GM12878 (cell line): ENCODE data around the gene TRPM1. TPM values are rescaled to one million over a fixed set of nuclear protein-coding genes. Genes with fewer than 3 reads are reported as not detected.

Source experiments
- microRNA counts: library from miRNA; unstranded; fragments of <30 nt; microRNA quantifications from one replicate; lab custom pipeline; 2016
- microRNA-seq: library from miRNA; unstranded; fragments of <30 nt; microRNA quantifications from one replicate; pipeline ENCODE4, GENCODE V29; 2018
- polyA plus RNA-seq, 11 experiments: library from polyadenylated mRNA; depleted of rRNA in 4 of 11; unstranded in 6 of 11; stranded (reverse) in 5 of 11; fragments of >200 nt; fragmentation: Nextera tagmentation in 4 of 11; fragmentation: Illumina TruSeq in 1 of 11; extraction: Ambion mirVana in 4 of 11; extraction: Trizol in 1 of 11; gene quantifications; 1 replicate in 1 of 11; 2 replicates in 10 of 11; pipeline versions ENCODE4 v1.2.1 to v1.2.3, GENCODE V29; 2011 to 2016; ENCODE audit warnings: inconsistent platforms in 2 of 11, missing spikeins in 2 of 11, low read depth in 1 of 11
- small RNA-seq: library from RNA; depleted of rRNA; stranded (forward); fragments of <200 nt; gene quantifications from one replicate; pipeline ENCODE3, GENCODE V24; 2014
- total RNA-seq, 4 experiments: library from RNA; depleted of rRNA in 3 of 4; stranded (reverse); fragments of >200 nt in 3 of 4; fragmentation: Illumina TruSeq in 1 of 4; extraction: Trizol in 1 of 4; gene quantifications; 2 replicates each; pipeline versions ENCODE4 v1.2.1 to v1.2.3, GENCODE V29; 2013 to 2021

Gene TRPM1
- total and polyA plus RNA-seq, 10 of the 15 experiments (the other 5 are each of a cell fraction or from before 2014, with no cell fraction given): 0.01 to 0.10 (median 0.05) TPM; not detected in 4

MicroRNAs encoded within 50 kb of the gene (microRNA counts, 767-probe panel; counts per million panel counts)
- microRNA hsa-miR-211-5p (lab: Ali Mortazavi, UCI): 55.3 counts per million

Small RNA genes within 50 kb of the gene (microRNA-seq; reads per million reads assigned to microRNA genes)
- gene MIR211: not detected

Small RNA genes within 50 kb of the gene (small RNA-seq; reads per million reads assigned to genes)
- gene MIR211 (not detected), gene RNU6-466P (not detected)

Other genes with a start within 250 kb of the TRPM1 start
- 13.0 and 15.7 TPM in 2 replicates for gene FAN1, start 197.8 kb downstream of the TRPM1 start, total RNA-seq (2014; rRNA removed)
- 11.5 and 12.2 TPM in 2 replicates for gene FAN1, start 197.8 kb downstream of the TRPM1 start, total RNA-seq (2014; rRNA removed; fragmentation: Illumina TruSeq; extraction: Trizol)
- 11.2 and 12.2 TPM in 2 replicates for gene FAN1, start 197.8 kb downstream of the TRPM1 start, total RNA-seq (2021)
- gene FAN1, start 197.8 kb downstream of the TRPM1 start, polyA plus RNA-seq (2011; rRNA removed): 12.9 and 17.1 TPM in 2 replicates
- gene FAN1, start 197.8 kb downstream of the TRPM1 start, polyA plus RNA-seq (2014; fragmentation: Illumina TruSeq; extraction: Trizol): 10.4 and 11.8 TPM in 2 replicates
- gene FAN1, start 197.8 kb downstream of the TRPM1 start, polyA plus RNA-seq (2014; fragmentation: Nextera tagmentation; extraction: Ambion mirVana): 1 to 10 TPM in 1 of 2 experiments, under 1 TPM in 1; 0.55 to 1.0 TPM
- gene FAN1, start 197.8 kb downstream of the TRPM1 start, polyA plus RNA-seq (2014; rRNA removed): 12.5 and 13.8 TPM in 2 replicates
- gene FAN1, start 197.8 kb downstream of the TRPM1 start, polyA plus RNA-seq (2016; fragmentation: Nextera tagmentation; extraction: Ambion mirVana): 10 to 100 TPM; 16.4 to 18.6 TPM
- gene MTMR10, start 110.1 kb downstream of the TRPM1 start, total RNA-seq (2014; rRNA removed): 10.0 and 12.5 TPM in 2 replicates
- gene MTMR10, start 110.1 kb downstream of the TRPM1 start, total RNA-seq (2014; rRNA removed; fragmentation: Illumina TruSeq; extraction: Trizol): 11.9 and 12.1 TPM in 2 replicates
- gene MTMR10, start 110.1 kb downstream of the TRPM1 start, total RNA-seq (2021): 12.5 and 13.6 TPM in 2 replicates
- 11.8 and 13.3 TPM in 2 replicates for gene MTMR10, start 110.1 kb downstream of the TRPM1 start, polyA plus RNA-seq (2011; rRNA removed)
- gene MTMR10, start 110.1 kb downstream of the TRPM1 start, polyA plus RNA-seq (2014; fragmentation: Illumina TruSeq; extraction: Trizol): 11.5 and 13.5 TPM in 2 replicates
- 1 to 10 TPM; 1.9 to 3.6 TPM for gene MTMR10, start 110.1 kb downstream of the TRPM1 start, polyA plus RNA-seq (2014; fragmentation: Nextera tagmentation; extraction: Ambion mirVana)
- gene MTMR10, start 110.1 kb downstream of the TRPM1 start, polyA plus RNA-seq (2014; rRNA removed): 7.8 and 8.5 TPM in 2 replicates
- gene MTMR10, start 110.1 kb downstream of the TRPM1 start, polyA plus RNA-seq (2016; fragmentation: Nextera tagmentation; extraction: Ambion mirVana): 1 to 10 TPM; 5.3 to 7.5 TPM
- 49.3 and 51.8 TPM in 2 replicates for gene KLF13, start 225.1 kb upstream of the TRPM1 start, total RNA-seq (2014; rRNA removed)
- gene KLF13, start 225.1 kb upstream of the TRPM1 start, total RNA-seq (2014; rRNA removed; fragmentation: Illumina TruSeq; extraction: Trizol): 64.7 and 65.1 TPM in 2 replicates
- gene KLF13, start 225.1 kb upstream of the TRPM1 start, total RNA-seq (2021): 109 and 112 TPM in 2 replicates
- gene KLF13, start 225.1 kb upstream of the TRPM1 start, polyA plus RNA-seq (2011; rRNA removed): 71.9 and 72.0 TPM in 2 replicates
- gene KLF13, start 225.1 kb upstream of the TRPM1 start, polyA plus RNA-seq (2014; fragmentation: Illumina TruSeq; extraction: Trizol): 42.3 and 48.2 TPM in 2 replicates
- 10 to 100 TPM; 31.1 to 63.1 TPM for gene KLF13, start 225.1 kb upstream of the TRPM1 start, polyA plus RNA-seq (2014; fragmentation: Nextera tagmentation; extraction: Ambion mirVana)
- gene KLF13, start 225.1 kb upstream of the TRPM1 start, polyA plus RNA-seq (2014; rRNA removed): 51.0 and 52.4 TPM in 2 replicates
- 10 to 100 TPM; 20.3 to 24.4 TPM for gene KLF13, start 225.1 kb upstream of the TRPM1 start, polyA plus RNA-seq (2016; fragmentation: Nextera tagmentation; extraction: Ambion mirVana)